ENCODE data around the gene PSMC3IP.

- TF ChIP-seq POLR2A (IDR thresholded peaks at IDR 0.05; ENCODE audit: low read depth, low read length) (no peak), POLR2AphosphoS5 (IDR thresholded peaks at IDR 0.05; ENCODE audit: insufficient read depth, low read depth, low read length) (no peak), CTCF (IDR thresholded peaks at IDR 0.05; ENCODE audit: extremely low read depth in 1 of 2, insufficient read depth in 1 of 2, low read depth in 1 of 2, low read length in 2 of 2) (no peak), EZH2 (IDR thresholded peaks at IDR 0.05; ENCODE audit: borderline replicate concordance, low read depth, low read length, severe bottlenecking) (no peak)
These were observed 36.3 kb upstream of the PSMC3IP start for GRCh38 chr17:42613699-42614295.

Data from endothelial cell of umbilical vein (primary cell).